SIG-M5 treated with dmso at 0.1 percent for 504 hours (cell line): ENCODE results near the gene KLF9.
A peak's percentile ranks its signal among the peaks of the same experiment; 100 is the strongest.
"Not testable (repeated sequence)": the region's sequence is repeated elsewhere in the genome, so short reads cannot be mapped to it uniquely, and the experiment has no call there.

Source experiments
- DNase-seq: peaks from one replicate; lab custom pipeline; 2025; ENCODE audit not compliant: unreplicated experiment; lab: John Stamatoyannopoulos, UW

KLF9 gene

GRCh38 chr9:70405808-70406433 lies 8.5 kb downstream of the KLF9 start:
- DNase-seq: no peak

- no peak for DNase-seq
Measured at GRCh38 chr9:70404261-70404660, 10.2 kb downstream of the KLF9 start.

- no peak for DNase-seq
Measured at GRCh38 chr9:70403618-70404025, 10.8 kb downstream of the KLF9 start.

GRCh38 chr9:70403166-70403565 lies 11.3 kb downstream of the KLF9 start:
- no peak for DNase-seq

GRCh38 chr9:70402213-70402612 lies 12.2 kb downstream of the KLF9 start:
- DNase-seq: no peak

GRCh38 chr9:70401241-70401640 lies 13.2 kb downstream of the KLF9 start:
- DNase-seq: not testable (repeated sequence)

GRCh38 chr9:70400107-70400892 lies 14.2 kb downstream of the KLF9 start:
- DNase-seq: no peak

GRCh38 chr9:70399141-70399540 lies 15.3 kb downstream of the KLF9 start:
- no peak for DNase-seq

- DNase-seq: peak; percentile 82
Measured at GRCh38 chr9:70398145-70398556, 16.3 kb downstream of the KLF9 start.

GRCh38 chr9:70395652-70396051 lies 18.8 kb downstream of the KLF9 start:
- DNase-seq: no peak

GRCh38 chr9:70392850-70393249 lies 21.6 kb downstream of the KLF9 start:
- DNase-seq: no peak

- DNase-seq: peak; percentile 13
Measured at GRCh38 chr9:70392189-70392588, 22.3 kb downstream of the KLF9 start.

- DNase-seq: no peak
Measured at GRCh38 chr9:70390933-70391341, 23.5 kb downstream of the KLF9 start.

GRCh38 chr9:70389621-70390266 lies 24.7 kb downstream of the KLF9 start:
- DNase-seq: no peak

GRCh38 chr9:70389188-70389587 lies 25.3 kb downstream of the KLF9 start:
- DNase-seq: no peak

GRCh38 chr9:70387663-70388062 lies 26.8 kb downstream of the KLF9 start:
- DNase-seq: no peak

- no peak for DNase-seq
Measured at GRCh38 chr9:70385426-70385825, 29.0 kb downstream of the KLF9 start.

GRCh38 chr9:70382709-70383605 lies 31.5 kb downstream of the KLF9 start:
- DNase-seq: no peak

- no peak for DNase-seq
Measured at GRCh38 chr9:70382046-70382708, 32.3 kb downstream of the KLF9 start.

- DNase-seq: no peak
Measured at GRCh38 chr9:70374962-70375618, 39.4 kb downstream of the KLF9 start.
